Tongue (tissue), 2 donors: ENCODE data around the gene PTPRCAP. TPM values are rescaled to one million over a fixed set of nuclear protein-coding genes. Genes with fewer than 3 reads are reported as not detected.

Experiments used
- DNase-seq: peaks from one replicate; pipeline ENCODE4 v3.0.0-alpha.2; 2015
- total RNA-seq: library from RNA; depleted of rRNA; stranded (reverse); fragments of >200 nt; gene quantifications from one replicate; pipeline ENCODE4 v1.2.3, GENCODE V29; 2014

PTPRCAP gene
- total RNA-seq, 1 donor from 2014 or later: 1.2 TPM

DNA sequence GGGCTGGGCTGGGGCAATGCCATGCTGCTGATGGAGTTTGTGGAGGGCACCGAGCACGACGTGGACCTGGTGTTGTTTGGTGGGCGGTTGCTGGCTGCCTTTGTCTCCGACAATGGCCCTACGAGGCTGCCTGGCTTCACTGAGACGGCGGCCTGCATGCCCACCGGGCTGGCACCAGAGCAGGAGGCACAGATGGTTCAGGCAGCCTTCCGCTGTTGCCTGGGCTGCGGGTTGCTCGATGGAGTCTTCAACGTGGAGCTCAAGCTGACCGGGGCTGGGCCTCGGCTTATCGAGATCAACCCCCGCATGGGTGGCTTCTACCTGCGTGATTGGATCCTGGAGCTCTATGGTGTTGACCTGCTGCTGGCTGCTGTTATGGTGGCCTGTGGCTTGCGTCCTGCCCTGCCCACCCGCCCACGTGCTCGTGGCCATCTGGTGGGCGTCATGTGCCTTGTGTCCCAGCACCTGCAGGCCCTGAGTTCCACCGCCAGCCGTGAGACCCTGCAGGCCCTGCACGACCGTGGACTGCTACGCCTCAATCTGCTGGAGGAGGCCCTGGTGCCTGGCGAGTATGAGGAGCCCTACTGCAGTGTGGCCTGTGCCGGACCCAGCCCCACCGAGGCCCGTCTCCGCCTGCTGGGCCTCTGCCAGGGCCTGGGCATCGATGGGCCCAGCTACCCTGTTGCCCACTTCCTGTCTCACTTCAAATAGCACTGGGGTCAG is 13.4 kb downstream of the PTPRCAP start:
- DNase-seq: no peak

DNA sequence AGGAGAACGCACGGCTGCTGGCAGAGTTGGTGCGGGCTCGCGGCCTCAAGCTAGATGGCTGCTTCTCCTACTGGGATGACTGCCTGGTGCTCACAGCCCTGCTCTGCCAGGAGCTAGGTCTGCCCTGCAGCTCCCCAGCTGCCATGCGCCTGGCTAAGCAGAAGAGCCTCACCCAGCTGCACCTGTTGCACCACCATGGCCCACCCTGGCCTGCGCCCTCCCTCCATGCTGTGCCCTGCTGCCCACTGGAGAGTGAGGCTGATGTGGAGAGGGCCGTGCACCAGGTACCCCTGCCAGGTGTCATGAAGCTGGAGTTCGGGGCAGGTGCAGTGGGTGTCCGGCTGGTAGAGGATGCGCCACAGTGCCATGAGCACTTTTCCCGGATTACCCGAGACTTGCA is 14.0 kb downstream of the PTPRCAP start:
- no peak for DNase-seq

DNA sequence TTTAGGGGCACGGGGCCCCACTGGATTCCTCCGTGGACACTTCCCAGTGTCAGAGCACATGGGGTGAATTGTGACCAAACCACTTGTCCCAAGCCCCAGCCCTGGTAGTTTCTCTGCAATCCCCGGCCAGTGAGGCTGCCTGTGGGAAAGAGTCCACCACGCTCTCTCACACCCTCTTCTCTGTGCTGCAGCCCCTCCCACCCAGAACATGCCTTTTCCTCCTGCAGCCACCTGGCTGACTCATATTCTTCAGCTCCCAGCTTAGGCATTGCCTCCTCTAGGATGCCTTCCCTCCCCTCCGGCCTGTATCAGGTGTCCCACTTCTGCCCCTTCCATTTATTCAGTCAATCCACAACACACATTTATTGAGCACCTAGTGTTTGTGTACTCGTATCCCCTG is 14.6 kb downstream of the PTPRCAP start:
- no peak for DNase-seq

DNA sequence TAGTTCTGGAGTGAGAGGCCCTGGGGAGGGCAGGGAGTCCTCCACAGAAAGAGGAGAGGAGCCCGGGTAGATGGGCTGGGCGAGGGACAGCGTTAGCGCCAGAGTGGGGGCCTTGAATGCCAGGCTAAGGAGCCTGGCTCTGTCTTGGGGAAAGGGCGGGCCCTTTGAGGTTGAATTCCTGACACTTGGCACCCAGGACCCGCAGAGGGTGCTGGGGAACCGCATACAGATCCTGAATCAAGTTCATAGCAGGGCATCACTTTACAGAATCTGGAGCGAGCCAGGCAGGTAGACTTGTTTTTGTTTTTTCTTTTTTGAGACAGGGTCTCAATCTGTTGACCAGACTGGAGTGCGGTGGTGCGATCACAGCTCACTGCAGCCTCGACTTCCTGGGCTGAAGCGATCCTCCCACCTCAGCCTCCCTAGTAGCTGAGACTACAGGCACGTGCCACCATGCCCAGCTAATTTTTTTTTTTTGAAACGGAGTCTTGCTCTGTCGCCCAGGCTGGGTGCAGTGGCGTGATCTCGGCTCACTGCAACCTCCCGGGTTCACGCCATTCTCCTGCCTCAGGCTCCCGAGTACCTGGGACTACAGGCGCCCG is 16.0 kb downstream of the PTPRCAP start:
- DNase-seq: no peak

- DNase-seq: peak; percentile 97
These were observed 16.6 kb downstream of the PTPRCAP start for GRCh38 chr11:67420646-67421429.

GRCh38 chr11:67420147-67420645 is 17.3 kb downstream of the PTPRCAP start:
- no peak for DNase-seq

GRCh38 chr11:67419325-67420049 is 18.0 kb downstream of the PTPRCAP start:
- no peak for DNase-seq

DNA sequence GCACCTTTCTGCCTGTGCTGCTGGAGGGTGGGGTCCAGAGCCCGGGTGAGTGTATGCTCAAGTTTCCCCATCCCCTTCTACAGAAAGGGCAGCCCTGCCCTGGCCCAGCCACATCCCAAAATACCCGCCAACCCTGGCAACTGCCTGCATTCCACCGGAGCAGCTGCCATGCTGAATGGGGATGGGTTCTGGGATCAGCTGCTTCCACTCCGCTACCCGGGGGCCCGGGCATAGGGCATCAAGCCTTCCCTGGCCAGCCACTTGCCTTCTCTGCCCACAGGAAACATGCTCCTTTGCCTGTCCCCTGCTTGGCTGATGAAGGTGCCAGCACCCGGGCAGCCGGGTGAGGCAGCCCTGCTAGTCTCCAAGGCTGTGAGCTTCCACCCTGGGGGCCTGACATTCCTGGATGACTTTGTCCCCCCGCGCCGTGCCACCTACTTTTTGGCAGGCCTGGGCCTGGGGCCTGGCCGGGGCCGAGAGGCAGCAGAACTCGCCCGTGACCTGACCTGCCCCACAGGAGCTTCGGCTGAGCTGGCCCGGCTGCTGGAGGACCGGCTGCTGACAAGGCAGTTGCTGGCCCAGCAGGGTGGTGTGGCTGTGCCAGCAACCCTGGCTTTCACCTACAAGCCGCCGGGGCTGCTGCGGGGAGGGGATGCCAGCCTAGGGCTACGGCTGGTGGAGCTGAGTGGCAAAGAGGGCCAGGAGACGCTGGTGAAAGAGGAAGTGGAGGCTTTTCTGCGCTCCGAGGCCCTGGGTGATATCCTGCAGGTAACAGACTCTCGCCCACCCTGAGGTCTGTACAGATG is 18.8 kb downstream of the PTPRCAP start:
- peak; percentile 93 for DNase-seq

DNA sequence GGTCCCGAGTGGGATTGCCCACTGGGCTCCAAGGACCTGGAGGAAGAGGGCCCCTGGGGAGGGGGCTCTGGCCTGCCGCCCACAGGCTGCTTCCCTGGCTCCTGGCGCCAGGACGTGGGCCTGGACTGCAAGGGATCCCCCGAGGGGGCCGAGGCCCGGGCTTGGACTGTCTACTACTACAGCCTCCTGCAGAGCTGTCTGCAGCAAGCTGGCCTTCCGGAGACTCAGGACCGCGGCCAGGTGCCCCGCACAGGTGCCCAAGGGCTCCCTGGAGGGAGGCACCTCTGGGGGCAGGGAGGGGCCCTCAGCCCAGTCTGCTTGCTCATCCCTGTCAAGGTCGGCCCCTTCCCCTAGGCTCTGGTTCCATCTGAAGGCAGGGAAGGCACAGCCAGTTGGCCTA is 20.1 kb downstream of the PTPRCAP start:
- no peak for DNase-seq

- DNase-seq: peak; percentile 80
These were observed 20.8 kb downstream of the PTPRCAP start for GRCh38 chr11:67416416-67417335.

DNA sequence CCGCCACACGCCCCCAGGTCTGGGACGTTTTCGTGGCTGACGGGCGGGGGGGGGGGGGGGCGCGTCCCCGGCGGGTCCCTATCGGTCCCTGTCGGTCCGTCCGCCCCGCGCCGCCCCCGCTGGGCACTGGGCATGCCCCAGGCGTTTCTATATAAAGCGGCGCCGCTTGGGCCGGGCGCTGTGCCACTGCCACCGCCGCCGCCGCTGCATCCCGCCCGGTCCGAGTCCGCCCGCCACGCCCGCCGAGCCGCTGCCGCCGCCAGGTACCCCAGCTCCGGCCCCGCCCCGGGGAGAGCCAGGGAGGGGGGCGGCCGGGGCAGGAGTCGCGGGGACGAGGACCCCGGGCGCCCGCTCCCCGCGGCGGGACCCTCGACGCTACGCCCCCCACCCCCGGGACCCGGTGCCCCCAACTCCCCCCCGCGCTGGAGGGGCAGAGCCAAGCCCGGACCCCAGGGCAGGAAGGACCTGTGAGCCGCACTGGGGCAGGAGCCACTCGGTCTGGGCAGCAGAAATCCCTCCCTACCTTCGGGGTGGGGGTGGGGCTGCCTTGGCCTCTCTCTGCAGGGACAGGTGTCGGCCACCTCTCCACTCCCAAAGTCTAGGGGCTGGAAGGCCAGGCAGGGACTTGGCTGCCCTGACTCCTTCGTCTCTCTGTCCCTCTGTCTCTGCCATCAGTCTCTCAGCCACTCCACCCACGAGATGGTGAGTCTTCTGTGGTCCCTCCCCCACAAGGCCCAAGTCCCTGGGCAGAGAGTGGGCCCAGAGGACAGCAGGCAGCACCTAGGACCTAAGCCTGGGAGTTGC is 21.8 kb downstream of the PTPRCAP start, which contains the start of gene CARNS1:
CARNS1 (plus strand) TSS at position 178 of the 804 bp plus-strand sequence; CDS start at position 700, 522 bp downstream.
- DNase-seq: no peak

GRCh38 chr11:67413266-67413849 is 24.1 kb downstream of the PTPRCAP start:
- no peak for DNase-seq

GRCh38 chr11:67412495-67413179 is 24.8 kb downstream of the PTPRCAP start:
- DNase-seq: no peak

DNA sequence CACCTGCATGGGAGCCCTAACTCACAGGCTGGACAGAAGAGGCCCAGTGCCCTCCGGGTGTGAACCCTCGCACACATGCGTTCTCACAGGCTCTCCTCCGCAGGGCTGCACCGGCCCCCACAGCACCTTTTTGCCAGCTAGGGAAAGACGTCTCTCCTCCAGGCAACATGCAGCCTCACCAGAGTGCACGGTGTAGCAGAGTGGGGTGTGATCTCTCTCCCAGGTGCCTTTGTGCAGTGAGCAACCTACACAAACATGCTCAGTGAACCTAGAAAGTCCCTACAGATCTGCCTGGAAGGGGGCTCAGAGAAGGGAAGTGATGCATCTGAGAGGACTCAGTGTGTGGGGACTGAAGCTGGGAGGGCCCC is 25.7 kb downstream of the PTPRCAP start:
- no peak for DNase-seq

- DNase-seq: no peak
These were observed 26.3 kb downstream of the PTPRCAP start for GRCh38 chr11:67410984-67411784.

DNA sequence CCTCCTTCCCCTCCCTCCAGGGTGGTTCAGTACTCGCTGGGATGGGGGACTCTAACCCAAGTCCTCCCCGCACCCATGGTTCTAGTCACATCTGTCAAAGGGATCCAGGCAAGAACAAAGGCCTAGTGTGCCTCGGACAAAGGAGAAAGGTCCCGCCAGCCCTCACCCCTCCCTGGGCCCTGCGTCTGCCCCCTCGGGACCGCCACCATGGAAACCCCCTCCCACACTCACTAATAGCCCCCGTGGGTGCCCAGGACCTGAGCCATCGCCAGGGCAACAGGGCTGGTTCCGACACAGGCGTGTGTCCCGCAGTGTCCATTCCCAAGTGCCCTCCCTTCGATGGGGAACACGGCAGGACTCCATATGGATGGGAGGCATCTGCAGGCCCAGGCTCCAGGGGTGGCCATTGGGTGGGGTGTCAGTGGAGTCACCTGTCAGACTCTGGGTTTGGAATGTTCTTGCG is 27.1 kb downstream of the PTPRCAP start:
- DNase-seq: no peak

- no peak for DNase-seq
These were observed 27.6 kb downstream of the PTPRCAP start for GRCh38 chr11:67409781-67410368.
